HCT116 (cell line): ENCODE data around the gene MCF2L. TPM values are rescaled to one million over a fixed set of nuclear protein-coding genes. Genes with fewer than 3 reads are reported as not detected.

ENCODE experiments used
- ATAC-seq: fragments of 200-7000 bp; cut with Tn5 transposase; 2 replicates; pipeline ENCODE4 v1.9.1; 2020; ENCODE audit warnings: mild to moderate bottlenecking, moderate library complexity
- BruUV-seq: library from RNA; stranded (reverse); fragments of 400-500 nt; replicated peaks from 2 replicates; lab custom pipeline; 2021; lab: Mats Ljungman, UMichigan
- CTCF ChIA-PET: fragments of 300-600 bp; sonication (Branson Sonifier 250); formaldehyde crosslinking; loops from one replicate; lab custom pipeline; 2021; ENCODE audit warnings: antibody characterized with exemption; lab: Charles Lee
- POLR2A ChIA-PET: fragments of 300-600, 350-600 bp; sonication (Branson Sonifier 250); formaldehyde crosslinking; loops from one replicate; lab custom pipeline; 2021; ENCODE audit warnings: antibody characterized with exemption; lab: Charles Lee
- RAD21 ChIA-PET, 2 experiments: fragments of 300-600 bp; sonication (Branson Sonifier 250); formaldehyde crosslinking; loops; one replicate each; lab custom pipeline; 2023; ENCODE audit warnings: low total read pairs in 2 of 2; ENCODE audit not compliant: uncharacterized antibody in 2 of 2, unreplicated experiment in 2 of 2, low non-redundant PET in 1 of 2; lab: Charles Lee
- DNase-seq: peaks from one replicate; pipeline ENCODE4 v3.0.0-alpha.2; 2010; ENCODE audit warnings: low read depth, low spot score
- H2AFZ ChIP-seq: fragments of 200-600 bp; shearing (Covaris generic), sonication (generic); 2 replicates; pipeline ENCODE4 v1.6.1; 2017; ENCODE audit warnings: low read depth, mixed run types, mixed read lengths, antibody characterized with exemption, low read length; ENCODE audit not compliant: poor library complexity, severe bottlenecking
- H3K27ac ChIP-seq: 2 replicates; pipeline ENCODE4 v1.5.1; 2012; ENCODE audit warnings: low read depth, low read length
- H3K27me3 ChIP-seq: fragments of 200-600 bp; sonication (generic); 2 replicates; pipeline ENCODE4 v1.6.1; 2016; ENCODE audit warnings: mixed run types, low read length, mixed read lengths; ENCODE audit not compliant: insufficient read depth
- H3K36me3 ChIP-seq, 2 experiments: fragments of 200-500 bp in 1 of 2; fragments of 200-600 bp in 1 of 2; sonication (Bioruptor generic) in 1 of 2; sonication (generic) in 1 of 2; 2 replicates each; pipeline versions ENCODE4 v1.5.1 to v1.6.1; 2014 to 2016; ENCODE audit warnings: low read length in 2 of 2, inconsistent platforms in 1 of 2, mixed read lengths in 1 of 2, mixed run types in 1 of 2; ENCODE audit not compliant: insufficient read depth in 2 of 2, control insufficient read depth in 1 of 2
- H3K4me1 ChIP-seq, 2 experiments: fragments of 200-600 bp in 1 of 2; sonication (generic) in 1 of 2; 2 replicates each; pipeline versions ENCODE4 v1.5.1 to v1.6.1; 2012 to 2017; ENCODE audit warnings: low read length in 2 of 2, inconsistent platforms in 1 of 2, mild to moderate bottlenecking in 1 of 2, mixed read lengths in 1 of 2, mixed run types in 1 of 2, moderate library complexity in 1 of 2; ENCODE audit not compliant: insufficient read depth in 2 of 2, control insufficient read depth in 1 of 2
- H3K4me2 ChIP-seq: fragments of 200-600 bp; sonication (generic); 2 replicates; pipeline ENCODE4 v1.6.1; 2017; ENCODE audit warnings: mixed run types, low read length, mixed read lengths
- H3K4me3 ChIP-seq, 2 experiments: fragments of 200-600 bp in 1 of 2; sonication (generic) in 1 of 2; replicated peaks in 1 of 2; 2 replicates each; pipeline ENCODE4 v1.5.1; 2011 to 2016; ENCODE audit warnings: low read length in 2 of 2, control low read depth in 1 of 2, low read depth in 1 of 2, mild to moderate bottlenecking in 1 of 2, mixed read lengths in 1 of 2, mixed run types in 1 of 2
- H3K79me2 ChIP-seq: fragments of 200-600 bp; sonication (generic); 2 replicates; pipeline ENCODE4 v1.6.1; 2017; ENCODE audit warnings: mild to moderate bottlenecking, mixed run types, low read length, moderate library complexity, mixed read lengths; ENCODE audit not compliant: insufficient read depth
- H3K9ac ChIP-seq: fragments of 200-600 bp; sonication (generic); 2 replicates; pipeline ENCODE4 v1.6.1; 2016; ENCODE audit warnings: low read length, mixed read lengths
- H3K9me2 ChIP-seq: fragments of 200-600 bp; sonication (generic), shearing (Covaris generic); 2 replicates; pipeline ENCODE4 v1.6.1; 2017; ENCODE audit warnings: mixed run types, mild to moderate bottlenecking, moderate library complexity; ENCODE audit not compliant: insufficient read depth
- H3K9me3 ChIP-seq, 2 experiments: fragments of 200-500 bp in 1 of 2; fragments of 200-600 bp in 1 of 2; sonication (Bioruptor generic) in 1 of 2; sonication (generic) in 1 of 2; 2 replicates each; pipeline ENCODE4 v1.6.1; 2014 to 2017; ENCODE audit warnings: low read length in 2 of 2, mixed read lengths in 2 of 2, inconsistent platforms in 1 of 2, low read depth in 1 of 2, mild to moderate bottlenecking in 1 of 2, mixed run types in 1 of 2, moderate library complexity in 1 of 2; ENCODE audit not compliant: control insufficient read depth in 1 of 2, insufficient read depth in 1 of 2
- H4K20me1 ChIP-seq: fragments of 200-600 bp; sonication (generic), shearing (Covaris generic); 2 replicates; pipeline ENCODE4 v1.6.1; 2017; ENCODE audit warnings: mixed run types, mild to moderate bottlenecking, moderate library complexity; ENCODE audit not compliant: insufficient read depth
- CBX3 ChIP-seq: IDR thresholded peaks from 2 replicates; pipeline ENCODE4 v1.6.1; 2012; ENCODE audit warnings: low read depth
- CEBPB ChIP-seq: IDR thresholded peaks from 2 replicates; pipeline ENCODE4 v1.6.1; 2012; ENCODE audit warnings: low read depth
- ELF1 ChIP-seq: IDR thresholded peaks from 2 replicates; pipeline ENCODE4 v1.6.1; 2012; ENCODE audit warnings: low read depth, borderline replicate concordance
- EZH2 ChIP-seq: fragments of 200-600 bp; sonication (generic); IDR thresholded peaks from 2 replicates; pipeline ENCODE4 v1.6.1; 2017; ENCODE audit warnings: antibody characterized with exemption, mixed run types
- FOSL1 ChIP-seq: IDR thresholded peaks from 2 replicates; pipeline ENCODE4 v1.6.1; 2012; ENCODE audit warnings: low read depth
- POLR2A ChIP-seq: IDR thresholded peaks from 2 replicates; pipeline ENCODE4 v1.7.0; 2011; ENCODE audit warnings: borderline replicate concordance; ENCODE audit not compliant: insufficient read depth, insufficient read length; ENCODE audit errors: extremely low read depth
- RAD21 ChIP-seq: IDR thresholded peaks from 2 replicates; pipeline ENCODE4 v1.6.1; 2012; ENCODE audit warnings: low read depth, mild to moderate bottlenecking
- SP1 ChIP-seq: IDR thresholded peaks from 2 replicates; pipeline ENCODE4 v1.6.1; 2012; ENCODE audit warnings: low read depth
- SRF ChIP-seq: IDR thresholded peaks from 2 replicates; pipeline ENCODE4 v1.6.1; 2012; ENCODE audit warnings: low read depth
- TCF7L2 ChIP-seq: IDR thresholded peaks from 2 replicates; pipeline ENCODE4 v1.7.0; 2011; ENCODE audit warnings: borderline replicate concordance, inconsistent platforms; ENCODE audit not compliant: insufficient read depth, insufficient read length; ENCODE audit errors: extremely low read depth
- ZFX ChIP-seq: fragments of 450-650 bp; IDR thresholded peaks from 2 replicates; pipeline ENCODE4 v1.6.1; 2017
- intact Hi-C: fragments of 100-400 bp; cut with micrococcal nuclease; formaldehyde crosslinking; loops from 2 replicates; pipeline ENCODE4 v1.10.0; 2022
- total RNA-seq: library from RNA; stranded (reverse); gene quantifications from one replicate; pipeline ENCODE4 v1.2.1, GENCODE V29; 2021; ENCODE audit not compliant: unreplicated experiment
- TF ChIP-seq, protein P1 (sequence below): IDR thresholded peaks from 2 replicates; pipeline ENCODE4 v1.6.1; 2012
- TF ChIP-seq, protein P2 (sequence below): IDR thresholded peaks from 2 replicates; pipeline ENCODE4 v1.6.1; 2011; ENCODE audit warnings: mild to moderate bottlenecking, low read length, moderate library complexity; ENCODE audit not compliant: insufficient replicate concordance; ENCODE audit errors: extremely low read depth
- TF ChIP-seq, protein P3 (sequence below): IDR thresholded peaks from 2 replicates; pipeline ENCODE4 v1.6.1; 2012; ENCODE audit warnings: low read depth
- TF ChIP-seq, protein P4 (sequence below): IDR thresholded peaks from 2 replicates; pipeline ENCODE4 v1.6.1; 2012
- TF ChIP-seq, protein P5 (sequence below), 3 experiments: fragments of 200-600 bp in 1 of 3; sonication (generic) in 1 of 3; IDR thresholded peaks in 2 of 3; conservative IDR thresholded peaks in 1 of 3; 2 replicates each; pipeline ENCODE4 v1.5.1; 2012 to 2017; ENCODE audit warnings: low read depth in 2 of 3, low read length in 2 of 3, antibody characterized with exemption in 1 of 3, borderline replicate concordance in 1 of 3, control low read depth in 1 of 3, mild to moderate bottlenecking in 1 of 3, mixed read lengths in 1 of 3, mixed run types in 1 of 3, moderate library complexity in 1 of 3; ENCODE audit not compliant: insufficient read depth in 1 of 3

MCF2L gene
- total RNA-seq, 1 experiment from 2014 or later = 19.3 TPM

DNA sequence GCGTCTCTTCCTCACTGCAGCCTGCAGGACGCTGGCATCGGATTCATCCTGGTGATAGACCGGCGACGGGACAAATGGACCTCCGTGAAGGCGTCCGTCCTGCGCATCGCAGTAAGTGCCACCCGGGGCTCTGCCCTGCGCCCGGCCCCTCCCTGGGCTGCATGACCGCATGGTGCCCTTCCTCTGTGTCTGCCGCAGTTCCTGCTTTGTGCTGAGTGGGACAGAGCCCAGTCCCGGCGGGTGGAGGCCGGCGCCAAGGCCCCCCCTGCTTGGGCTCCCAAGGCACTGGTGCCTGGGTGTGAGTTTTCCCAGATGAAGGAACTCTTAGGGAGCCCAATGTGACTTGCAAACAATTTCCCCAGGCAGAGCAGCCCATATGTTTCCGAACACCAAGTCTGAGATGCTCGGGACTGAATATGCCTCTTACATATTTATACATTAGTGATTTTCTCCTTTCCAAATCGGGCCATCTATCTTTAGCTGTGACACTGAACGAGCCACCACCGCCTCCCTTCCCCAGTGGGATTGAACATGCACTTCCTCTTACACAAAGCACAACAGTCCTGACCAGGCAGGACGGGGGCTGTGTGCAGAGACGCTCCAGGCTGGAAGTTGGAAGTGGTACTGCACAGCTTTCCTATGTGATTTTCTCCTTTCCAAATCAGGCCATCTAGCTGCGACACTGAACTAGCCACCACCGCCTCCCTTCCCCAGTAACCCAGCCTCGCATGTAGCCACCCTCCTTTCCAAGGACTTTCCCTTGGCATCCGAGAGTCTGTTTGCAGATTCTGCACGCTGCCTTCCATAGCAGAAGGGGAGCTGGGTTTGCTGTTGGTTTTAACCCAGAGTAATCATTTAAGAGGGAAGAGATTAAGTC, 76.5 kb downstream of the MCF2L start:
- Histone ChIP-seq H3K4me3 (no peak overlapping the region), H3K9me2 (no peaks in the 10 kb centered on the region), H4K20me1 (no peaks in the 10 kb centered on the region), H3K9ac (no peak overlapping the region), H3K27ac (no peak overlapping the region), H3K36me3 (no peaks in the 10 kb centered on the region), H3K27me3 (no peaks in the 10 kb centered on the region), H3K79me2 (no peaks in the 10 kb centered on the region), H3K4me1 (no peaks in the 10 kb centered on the region), H3K4me2 (no peak overlapping the region), H3K9me3 (no peaks in the 10 kb centered on the region), H2AFZ (no peak overlapping the region)
- POLR2A ChIA-PET = no interaction called here
- intact Hi-C loops = no loop called here
- no TSS peak for BruUV-seq
- TF ChIP-seq TCF7L2 (no peak), RAD21 (no peak), FOSL1 (no peak), ZFX (no peak), POLR2A (no peak), EZH2 (no peak), SP1 (no peak), SRF (no peak), CBX3 (no peak), CEBPB (no peak), ELF1 (no peak)
- TF ChIP-seq, protein P1, sequence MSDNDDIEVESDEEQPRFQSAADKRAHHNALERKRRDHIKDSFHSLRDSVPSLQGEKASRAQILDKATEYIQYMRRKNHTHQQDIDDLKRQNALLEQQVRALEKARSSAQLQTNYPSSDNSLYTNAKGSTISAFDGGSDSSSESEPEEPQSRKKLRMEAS = no peak
- TF ChIP-seq, protein P2, sequence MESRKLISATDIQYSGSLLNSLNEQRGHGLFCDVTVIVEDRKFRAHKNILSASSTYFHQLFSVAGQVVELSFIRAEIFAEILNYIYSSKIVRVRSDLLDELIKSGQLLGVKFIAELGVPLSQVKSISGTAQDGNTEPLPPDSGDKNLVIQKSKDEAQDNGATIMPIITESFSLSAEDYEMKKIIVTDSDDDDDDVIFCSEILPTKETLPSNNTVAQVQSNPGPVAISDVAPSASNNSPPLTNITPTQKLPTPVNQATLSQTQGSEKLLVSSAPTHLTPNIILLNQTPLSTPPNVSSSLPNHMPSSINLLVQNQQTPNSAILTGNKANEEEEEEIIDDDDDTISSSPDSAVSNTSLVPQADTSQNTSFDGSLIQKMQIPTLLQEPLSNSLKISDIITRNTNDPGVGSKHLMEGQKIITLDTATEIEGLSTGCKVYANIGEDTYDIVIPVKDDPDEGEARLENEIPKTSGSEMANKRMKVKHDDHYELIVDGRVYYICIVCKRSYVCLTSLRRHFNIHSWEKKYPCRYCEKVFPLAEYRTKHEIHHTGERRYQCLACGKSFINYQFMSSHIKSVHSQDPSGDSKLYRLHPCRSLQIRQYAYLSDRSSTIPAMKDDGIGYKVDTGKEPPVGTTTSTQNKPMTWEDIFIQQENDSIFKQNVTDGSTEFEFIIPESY = no peak
- TF ChIP-seq, protein P3, sequence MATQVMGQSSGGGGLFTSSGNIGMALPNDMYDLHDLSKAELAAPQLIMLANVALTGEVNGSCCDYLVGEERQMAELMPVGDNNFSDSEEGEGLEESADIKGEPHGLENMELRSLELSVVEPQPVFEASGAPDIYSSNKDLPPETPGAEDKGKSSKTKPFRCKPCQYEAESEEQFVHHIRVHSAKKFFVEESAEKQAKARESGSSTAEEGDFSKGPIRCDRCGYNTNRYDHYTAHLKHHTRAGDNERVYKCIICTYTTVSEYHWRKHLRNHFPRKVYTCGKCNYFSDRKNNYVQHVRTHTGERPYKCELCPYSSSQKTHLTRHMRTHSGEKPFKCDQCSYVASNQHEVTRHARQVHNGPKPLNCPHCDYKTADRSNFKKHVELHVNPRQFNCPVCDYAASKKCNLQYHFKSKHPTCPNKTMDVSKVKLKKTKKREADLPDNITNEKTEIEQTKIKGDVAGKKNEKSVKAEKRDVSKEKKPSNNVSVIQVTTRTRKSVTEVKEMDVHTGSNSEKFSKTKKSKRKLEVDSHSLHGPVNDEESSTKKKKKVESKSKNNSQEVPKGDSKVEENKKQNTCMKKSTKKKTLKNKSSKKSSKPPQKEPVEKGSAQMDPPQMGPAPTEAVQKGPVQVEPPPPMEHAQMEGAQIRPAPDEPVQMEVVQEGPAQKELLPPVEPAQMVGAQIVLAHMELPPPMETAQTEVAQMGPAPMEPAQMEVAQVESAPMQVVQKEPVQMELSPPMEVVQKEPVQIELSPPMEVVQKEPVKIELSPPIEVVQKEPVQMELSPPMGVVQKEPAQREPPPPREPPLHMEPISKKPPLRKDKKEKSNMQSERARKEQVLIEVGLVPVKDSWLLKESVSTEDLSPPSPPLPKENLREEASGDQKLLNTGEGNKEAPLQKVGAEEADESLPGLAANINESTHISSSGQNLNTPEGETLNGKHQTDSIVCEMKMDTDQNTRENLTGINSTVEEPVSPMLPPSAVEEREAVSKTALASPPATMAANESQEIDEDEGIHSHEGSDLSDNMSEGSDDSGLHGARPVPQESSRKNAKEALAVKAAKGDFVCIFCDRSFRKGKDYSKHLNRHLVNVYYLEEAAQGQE = no peak
- TF ChIP-seq, protein P4, sequence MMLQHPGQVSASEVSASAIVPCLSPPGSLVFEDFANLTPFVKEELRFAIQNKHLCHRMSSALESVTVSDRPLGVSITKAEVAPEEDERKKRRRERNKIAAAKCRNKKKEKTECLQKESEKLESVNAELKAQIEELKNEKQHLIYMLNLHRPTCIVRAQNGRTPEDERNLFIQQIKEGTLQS = no peak
- TF ChIP-seq, protein P5, sequence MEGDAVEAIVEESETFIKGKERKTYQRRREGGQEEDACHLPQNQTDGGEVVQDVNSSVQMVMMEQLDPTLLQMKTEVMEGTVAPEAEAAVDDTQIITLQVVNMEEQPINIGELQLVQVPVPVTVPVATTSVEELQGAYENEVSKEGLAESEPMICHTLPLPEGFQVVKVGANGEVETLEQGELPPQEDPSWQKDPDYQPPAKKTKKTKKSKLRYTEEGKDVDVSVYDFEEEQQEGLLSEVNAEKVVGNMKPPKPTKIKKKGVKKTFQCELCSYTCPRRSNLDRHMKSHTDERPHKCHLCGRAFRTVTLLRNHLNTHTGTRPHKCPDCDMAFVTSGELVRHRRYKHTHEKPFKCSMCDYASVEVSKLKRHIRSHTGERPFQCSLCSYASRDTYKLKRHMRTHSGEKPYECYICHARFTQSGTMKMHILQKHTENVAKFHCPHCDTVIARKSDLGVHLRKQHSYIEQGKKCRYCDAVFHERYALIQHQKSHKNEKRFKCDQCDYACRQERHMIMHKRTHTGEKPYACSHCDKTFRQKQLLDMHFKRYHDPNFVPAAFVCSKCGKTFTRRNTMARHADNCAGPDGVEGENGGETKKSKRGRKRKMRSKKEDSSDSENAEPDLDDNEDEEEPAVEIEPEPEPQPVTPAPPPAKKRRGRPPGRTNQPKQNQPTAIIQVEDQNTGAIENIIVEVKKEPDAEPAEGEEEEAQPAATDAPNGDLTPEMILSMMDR (IDR thresholded peaks at IDR 0.05 in 2 of 3, conservative IDR thresholded peaks at IDR 0.05 in 1 of 3; ENCODE audit: borderline replicate concordance in 1 of 3, insufficient read depth in 1 of 3, low read depth in 2 of 3, low read length in 2 of 3) = no peak
- CTCF ChIA-PET = no interaction called here
- DNase-seq (no peak), ATAC-seq (no peak)
- RAD21 ChIA-PET = no interaction called here
